Astrocyte of the spinal cord (primary cell): ENCODE results near the gene ANKMY1.

Experiments used
- DNase-seq: peaks from one replicate; pipeline ENCODE4 v3.0.0; 2011; ENCODE audit warnings: low read depth, low spot score
- H3K4me3 ChIP-seq: 2 replicates; pipeline ENCODE4 v1.5.1; 2011; ENCODE audit warnings: low read depth, mild to moderate bottlenecking, low read length, moderate library complexity
- in situ Hi-C: cut with HindIII; loops from 2 replicates; pipeline ENCODE4 v1.10.0; 2017; ENCODE audit warnings: low sequenced_read_pairs
- TF ChIP-seq, protein P1 (sequence below): IDR thresholded peaks from 2 replicates; pipeline ENCODE4 v1.5.1; 2012; ENCODE audit warnings: low read depth, mild to moderate bottlenecking, low read length, inconsistent platforms

The ANKMY1 gene

GRCh38 chr2:240508832-240509545, 48.8 kb downstream of the ANKMY1 start:
- no peak overlapping the region for H3K4me3 ChIP-seq
- TF ChIP-seq, protein P1, sequence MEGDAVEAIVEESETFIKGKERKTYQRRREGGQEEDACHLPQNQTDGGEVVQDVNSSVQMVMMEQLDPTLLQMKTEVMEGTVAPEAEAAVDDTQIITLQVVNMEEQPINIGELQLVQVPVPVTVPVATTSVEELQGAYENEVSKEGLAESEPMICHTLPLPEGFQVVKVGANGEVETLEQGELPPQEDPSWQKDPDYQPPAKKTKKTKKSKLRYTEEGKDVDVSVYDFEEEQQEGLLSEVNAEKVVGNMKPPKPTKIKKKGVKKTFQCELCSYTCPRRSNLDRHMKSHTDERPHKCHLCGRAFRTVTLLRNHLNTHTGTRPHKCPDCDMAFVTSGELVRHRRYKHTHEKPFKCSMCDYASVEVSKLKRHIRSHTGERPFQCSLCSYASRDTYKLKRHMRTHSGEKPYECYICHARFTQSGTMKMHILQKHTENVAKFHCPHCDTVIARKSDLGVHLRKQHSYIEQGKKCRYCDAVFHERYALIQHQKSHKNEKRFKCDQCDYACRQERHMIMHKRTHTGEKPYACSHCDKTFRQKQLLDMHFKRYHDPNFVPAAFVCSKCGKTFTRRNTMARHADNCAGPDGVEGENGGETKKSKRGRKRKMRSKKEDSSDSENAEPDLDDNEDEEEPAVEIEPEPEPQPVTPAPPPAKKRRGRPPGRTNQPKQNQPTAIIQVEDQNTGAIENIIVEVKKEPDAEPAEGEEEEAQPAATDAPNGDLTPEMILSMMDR = no peak
- in situ Hi-C loops = no loop called here
- DNase-seq = no peak

- in situ Hi-C loops = no loop called here
- no peak for DNase-seq
- TF ChIP-seq, protein P1 = no peak
Measured at GRCh38 chr2:240507778-240508251, 50.0 kb downstream of the ANKMY1 start.

DNA sequence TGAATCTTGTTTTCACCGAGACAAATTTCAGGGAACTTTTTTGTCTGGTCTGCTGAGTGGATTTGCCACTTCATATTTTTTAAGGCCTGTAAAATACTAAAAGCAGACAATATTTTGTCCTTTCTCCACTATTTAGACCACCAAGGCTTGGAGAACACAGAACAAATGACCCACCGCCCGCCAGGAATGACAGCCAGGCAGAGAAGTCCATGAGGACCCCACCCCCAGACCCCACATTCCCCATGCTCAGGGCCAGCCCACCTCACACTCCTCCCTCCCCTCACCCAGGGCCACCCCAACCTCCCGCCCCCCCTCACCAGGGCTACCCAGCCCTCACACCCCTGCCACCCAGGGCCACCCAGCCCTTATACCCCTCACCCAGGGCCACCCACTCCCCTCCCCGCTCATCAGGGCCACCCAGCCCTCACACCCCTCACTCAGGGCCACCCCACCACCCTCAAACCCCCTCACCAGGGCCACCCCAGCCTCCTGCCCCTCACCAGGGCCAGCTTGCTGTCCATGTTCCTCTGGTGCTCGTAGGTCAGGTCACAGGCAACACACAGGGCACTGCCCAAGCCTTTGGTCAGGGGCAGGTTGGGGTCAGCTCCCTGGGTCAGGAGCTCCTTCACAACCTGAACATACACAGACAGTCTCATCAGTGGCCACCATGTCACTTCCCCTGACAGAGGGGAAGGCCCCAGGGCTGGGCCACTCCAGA, 50.6 kb downstream of the ANKMY1 start:
- TF ChIP-seq, protein P1 = no peak
- H3K4me3 ChIP-seq = no peak overlapping the region
- in situ Hi-C loops = no loop called here
- DNase-seq = no peak

More at GRCh38 chr2:240507778-240508251, 50.0 kb downstream of the ANKMY1 start:
- H3K4me3 ChIP-seq = no peak overlapping the region

- in situ Hi-C loops = no loop called here
- DNase-seq = no peak
Measured at GRCh38 chr2:240506406-240507059, 51.3 kb downstream of the ANKMY1 start.

DNA sequence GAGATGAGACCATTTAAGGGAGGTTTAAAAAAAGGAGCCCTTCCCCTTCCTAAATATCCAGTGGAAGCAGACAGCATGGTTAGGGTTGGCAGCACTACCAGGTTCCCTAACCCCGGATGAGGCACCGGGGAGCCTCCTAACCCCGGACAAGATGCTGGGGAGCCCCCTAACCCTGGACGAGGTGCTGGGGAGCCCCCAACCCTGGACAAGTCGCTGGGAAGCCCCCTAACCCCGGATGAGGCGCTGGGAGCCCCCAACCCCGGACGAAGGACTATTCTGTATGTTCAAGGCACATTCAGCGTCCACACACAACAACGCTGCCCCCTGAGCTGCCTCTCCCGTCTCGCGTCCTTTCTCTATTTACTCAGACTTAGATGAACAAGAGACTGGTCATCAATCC, 51.9 kb downstream of the ANKMY1 start:
- TF ChIP-seq, protein P1 = no peak
- no peak overlapping the region for H3K4me3 ChIP-seq
- DNase-seq = no peak
- in situ Hi-C loops = no loop called here

More at GRCh38 chr2:240506406-240507059, 51.3 kb downstream of the ANKMY1 start:
- TF ChIP-seq, protein P1 = no peak
- H3K4me3 ChIP-seq = no peak overlapping the region

GRCh38 chr2:240503848-240504247, 53.9 kb downstream of the ANKMY1 start:
- TF ChIP-seq, protein P1 = no peak
- in situ Hi-C loops = no loop called here
- DNase-seq = no peak
- no peak overlapping the region for H3K4me3 ChIP-seq
